ENCODE data around the gene ADAMTS8.

The ADAMTS8 gene

GRCh38 chr11:130420478-130421198 lies 7.8 kb downstream of the ADAMTS8 start:
- no peak for DNase-seq (ENCODE audit: low read depth in 2 of 2)

- no peak for DNase-seq (ENCODE audit: low read depth in 2 of 2)
Measured at GRCh38 chr11:130418756-130419155, 9.7 kb downstream of the ADAMTS8 start.

- no peak for DNase-seq (ENCODE audit: low read depth in 2 of 2)
Measured at GRCh38 chr11:130418210-130418609, 10.2 kb downstream of the ADAMTS8 start.

GRCh38 chr11:130416906-130417305 lies 11.5 kb downstream of the ADAMTS8 start:
- DNase-seq (ENCODE audit: low read depth in 2 of 2), result no peak

- DNase-seq (ENCODE audit: low read depth in 2 of 2), result no peak
Measured at GRCh38 chr11:130416530-130416882, 11.9 kb downstream of the ADAMTS8 start.

GRCh38 chr11:130415731-130416529 lies 12.5 kb downstream of the ADAMTS8 start:
- no peak for DNase-seq (ENCODE audit: low read depth in 2 of 2)

GRCh38 chr11:130414107-130415080 lies 14.0 kb downstream of the ADAMTS8 start:
- no peak for DNase-seq (ENCODE audit: low read depth in 2 of 2)

- DNase-seq (ENCODE audit: low read depth in 2 of 2), result no peak
Measured at GRCh38 chr11:130413405-130414106, 14.9 kb downstream of the ADAMTS8 start.

- no peak for DNase-seq (ENCODE audit: low read depth in 2 of 2)
Measured at GRCh38 chr11:130411223-130411622, 17.2 kb downstream of the ADAMTS8 start.

GRCh38 chr11:130409594-130410388 lies 18.6 kb downstream of the ADAMTS8 start:
- DNase-seq (ENCODE audit: low read depth in 2 of 2), result no peak

- no peak for DNase-seq (ENCODE audit: low read depth in 2 of 2)
Measured at GRCh38 chr11:130408901-130409300, 19.5 kb downstream of the ADAMTS8 start.

GRCh38 chr11:130408401-130408890 lies 20.0 kb downstream of the ADAMTS8 start:
- DNase-seq (ENCODE audit: low read depth in 2 of 2), result no peak

GRCh38 chr11:130407978-130408377 lies 20.4 kb downstream of the ADAMTS8 start:
- no peak for DNase-seq (ENCODE audit: low read depth in 2 of 2)

GRCh38 chr11:130405428-130405827 lies 23.0 kb downstream of the ADAMTS8 start:
- no peak for DNase-seq (ENCODE audit: low read depth in 2 of 2)

- DNase-seq (ENCODE audit: low read depth in 2 of 2), result no peak
Measured at GRCh38 chr11:130404727-130405126, 23.7 kb downstream of the ADAMTS8 start.

GRCh38 chr11:130403967-130404366 lies 24.4 kb downstream of the ADAMTS8 start:
- DNase-seq (ENCODE audit: low read depth in 2 of 2), result no peak

GRCh38 chr11:130403271-130403804 lies 25.1 kb downstream of the ADAMTS8 start:
- DNase-seq (ENCODE audit: low read depth in 2 of 2), result no peak

- no peak for DNase-seq (ENCODE audit: low read depth in 2 of 2)
Measured at GRCh38 chr11:130402570-130402969, 25.8 kb downstream of the ADAMTS8 start.

- DNase-seq (ENCODE audit: low read depth in 2 of 2), result no peak
Measured at GRCh38 chr11:130400781-130401483, 27.5 kb downstream of the ADAMTS8 start.
